Keratinocyte (primary cell): ENCODE results near the gene TMC8. TPM values are rescaled to one million over a fixed set of nuclear protein-coding genes. Genes with fewer than 3 reads are reported as not detected.

Source experiments
- DNase-seq: peaks from one replicate; pipeline ENCODE4 v3.0.0-alpha.2; 2011; ENCODE audit warnings: low read depth, missing footprints, low spot score
- FAIRE-seq: peaks from 2 replicates; lab custom pipeline; 2011; peaks lifted over from hg19 to GRCh38; lab: Jason Lieb, UNC
- H2AFZ ChIP-seq: 2 replicates; pipeline ENCODE4 v1.6.0; 2012; ENCODE audit warnings: low read length, control low read depth, inconsistent platforms; ENCODE audit not compliant: control insufficient read depth
- H3K27ac ChIP-seq: 2 replicates; pipeline ENCODE4 v1.5.1; 2011; ENCODE audit warnings: low read length; ENCODE audit not compliant: control insufficient read depth, insufficient read depth
- H3K27me3 ChIP-seq: 3 replicates; pipeline ENCODE4 v1.6.0; 2011; ENCODE audit warnings: low read length; ENCODE audit not compliant: control insufficient read depth, insufficient read depth; ENCODE audit errors: extremely low read depth
- H3K36me3 ChIP-seq, 2 experiments: 2 replicates in 1 of 2; 3 replicates in 1 of 2; pipeline ENCODE4 v1.5.1; 2011; ENCODE audit warnings: low read length in 2 of 2, mild to moderate bottlenecking in 1 of 2; ENCODE audit not compliant: control insufficient read depth in 2 of 2, insufficient read depth in 2 of 2; ENCODE audit errors: extremely low read depth in 1 of 2
- H3K4me1 ChIP-seq: 3 replicates; pipeline ENCODE4 v1.5.1; 2011; ENCODE audit warnings: low read length; ENCODE audit not compliant: control insufficient read depth, insufficient read depth; ENCODE audit errors: extremely low read depth
- H3K4me2 ChIP-seq: 3 replicates; pipeline ENCODE4 v1.6.0; 2011; ENCODE audit warnings: low read depth, low read length; ENCODE audit not compliant: control insufficient read depth, insufficient read depth; ENCODE audit errors: extremely low read depth
- H3K4me3 ChIP-seq, 3 experiments: fragments of 200-600 bp in 1 of 3; sonication (generic) in 1 of 3; 2 replicates in 2 of 3; 3 replicates in 1 of 3; pipeline ENCODE4 v1.5.1; 2011 to 2016; ENCODE audit warnings: low read length in 3 of 3, mild to moderate bottlenecking in 3 of 3, control low read depth in 2 of 3, inconsistent platforms in 1 of 3, low read depth in 1 of 3, mixed read lengths in 1 of 3, mixed run types in 1 of 3, moderate library complexity in 1 of 3; ENCODE audit not compliant: control insufficient read depth in 2 of 3, insufficient read depth in 2 of 3; ENCODE audit errors: extremely low read depth in 1 of 3
- H3K79me2 ChIP-seq: 2 replicates; pipeline ENCODE4 v1.6.0; 2012; ENCODE audit warnings: low read length; ENCODE audit not compliant: control insufficient read depth, insufficient read depth
- H3K9ac ChIP-seq: 3 replicates; pipeline ENCODE4 v1.6.0; 2011; ENCODE audit warnings: low read length; ENCODE audit not compliant: control insufficient read depth, insufficient read depth; ENCODE audit errors: extremely low read depth
- H3K9me1 ChIP-seq: 3 replicates; pipeline ENCODE4 v1.6.0; 2011; ENCODE audit warnings: low read length; ENCODE audit not compliant: control insufficient read depth, insufficient read depth; ENCODE audit errors: extremely low read depth
- H3K9me3 ChIP-seq: 2 replicates; pipeline ENCODE4 v1.5.1; 2012; ENCODE audit warnings: low read depth, low read length; ENCODE audit not compliant: control insufficient read depth
- H4K20me1 ChIP-seq: 3 replicates; pipeline ENCODE4 v1.6.0; 2011; ENCODE audit warnings: low read length; ENCODE audit not compliant: control insufficient read depth, insufficient read depth; ENCODE audit errors: extremely low read depth
- CTCF ChIP-seq, 3 experiments: IDR thresholded peaks in 1 of 3; conservative IDR thresholded peaks in 1 of 3; optimal IDR thresholded peaks in 1 of 3; 2 replicates in 2 of 3; 3 replicates in 1 of 3; pipeline versions ENCODE3 to v1.5.1; 2011; ENCODE audit warnings: low read length in 3 of 3, mild to moderate bottlenecking in 3 of 3, moderate library complexity in 2 of 3, control low read depth in 1 of 3, inconsistent platforms in 1 of 3; ENCODE audit not compliant: insufficient read depth in 2 of 3; ENCODE audit errors: extremely low read depth in 1 of 3
- EZH2 ChIP-seq: IDR thresholded peaks from one replicate; pipeline ENCODE4 v1.6.1; 2012; ENCODE audit warnings: inconsistent platforms, mild to moderate bottlenecking, low read length, moderate library complexity
- dilution Hi-C: fragments of 300-500 bp; cut with MboI; formaldehyde crosslinking; loops from one replicate; pipeline ENCODE4 v1.7.0; 2020; ENCODE audit warnings: low sequenced_read_pairs; ENCODE audit not compliant: extremely low pct_ligation_motif_present
- polyA plus RNA-seq, 5 experiments: library from polyadenylated mRNA; depleted of rRNA in 3 of 5; stranded (reverse) in 3 of 5; stranded (forward) in 1 of 5; unstranded in 1 of 5; fragments of >200 nt; gene quantifications; 1 replicate in 1 of 5; 2 replicates in 3 of 5; 3 replicates in 1 of 5; pipeline versions ENCODE4 v1.2.1 to v1.2.3, GENCODE V29; 2011 to 2012; ENCODE audit warnings: missing spikeins in 2 of 5, low read depth in 1 of 5, low replicate concordance in 1 of 5

Gene TMC8
- polyA plus RNA-seq, 1 donor (not counting 4 experiments of a cell fraction or from before 2014, with no cell fraction given), result 0.14 TPM

- Histone ChIP-seq H3K9me3 (no peaks in the 10 kb centered on the region), H3K4me2 (no peak overlapping the region), H3K9me1 (no peaks in the 10 kb centered on the region), H2AFZ (no peak overlapping the region), H3K4me3 (no peak overlapping the region), H3K79me2 (no peaks in the 10 kb centered on the region), H3K27me3 (no peaks in the 10 kb centered on the region), H4K20me1 (no peaks in the 10 kb centered on the region), H3K36me3 (no peaks in the 10 kb centered on the region), H3K27ac (no peak overlapping the region), H3K4me1 (no peaks in the 10 kb centered on the region), H3K9ac (no peak overlapping the region)
- TF ChIP-seq CTCF (optimal IDR thresholded peaks at IDR 0.05 in 1 of 3, IDR thresholded peaks at IDR 0.05 in 1 of 3, conservative IDR thresholded peaks at IDR 0.05 in 1 of 3; ENCODE audit: extremely low read depth in 1 of 3, insufficient read depth in 2 of 3, low read length in 3 of 3) (no peak), EZH2 (no peak)
- FAIRE-seq (no peak), DNase-seq (no peak)
- dilution Hi-C loops, result no loop called here
Observed at GRCh38 chr17:78082988-78083387, 47.6 kb upstream of the TMC8 start.

GRCh38 chr17:78086740-78087139 is 43.8 kb upstream of the TMC8 start:
- Histone ChIP-seq H3K9me1 (no peaks in the 10 kb centered on the region), H3K4me1 (no peaks in the 10 kb centered on the region), H3K79me2 (no peaks in the 10 kb centered on the region), H3K27me3 (no peaks in the 10 kb centered on the region), H3K36me3 (no peaks in the 10 kb centered on the region), H3K9ac (no peak overlapping the region), H3K27ac (no peak overlapping the region), H4K20me1 (no peaks in the 10 kb centered on the region), H2AFZ (no peak overlapping the region), H3K4me2 (no peak overlapping the region), H3K9me3 (no peaks in the 10 kb centered on the region), H3K4me3 (no peak overlapping the region)
- dilution Hi-C loops, result no loop called here
- no peak for DNase-seq
- no peak for FAIRE-seq
- TF ChIP-seq CTCF (optimal IDR thresholded peaks at IDR 0.05 in 1 of 3, IDR thresholded peaks at IDR 0.05 in 1 of 3, conservative IDR thresholded peaks at IDR 0.05 in 1 of 3; ENCODE audit: extremely low read depth in 1 of 3, insufficient read depth in 2 of 3, low read length in 3 of 3) (no peak), EZH2 (no peak)
